LoVo (cell line): ENCODE results near the gene INTS14.
A peak's percentile ranks its signal among the peaks of the same experiment; 100 is the strongest.
"Not testable (repeated sequence)": the region's sequence is repeated elsewhere in the genome, so short reads cannot be mapped to it uniquely, and the experiment has no call there.

Experiments used
- DNase-seq: peaks from one replicate; pipeline ENCODE4 v3.0.0-alpha.2; 2016; ENCODE audit warnings: low spot score

The INTS14 gene

DNA sequence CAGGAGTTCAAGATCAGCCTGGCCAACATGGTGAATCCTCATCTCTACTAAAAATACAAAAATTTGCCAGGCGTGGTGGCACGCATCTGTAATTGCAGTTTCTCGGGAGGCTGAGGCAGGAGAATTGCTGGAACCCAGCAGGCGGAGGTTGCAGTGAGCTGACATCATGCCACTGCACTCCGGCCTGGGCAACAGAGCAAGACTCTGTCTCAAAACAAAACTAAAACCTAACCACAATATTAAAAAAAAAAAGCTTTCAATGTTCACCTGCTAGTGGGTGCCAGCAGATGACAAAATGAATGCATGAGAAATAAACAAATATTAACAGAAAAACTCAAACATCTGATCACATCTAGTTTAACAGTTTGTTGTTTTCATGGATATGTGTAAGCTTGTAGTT is 19.8 kb upstream of the INTS14 start:
- no peak for DNase-seq

GRCh38 chr15:65629548-65629947 is 18.6 kb upstream of the INTS14 start:
- DNase-seq, result no peak

DNA sequence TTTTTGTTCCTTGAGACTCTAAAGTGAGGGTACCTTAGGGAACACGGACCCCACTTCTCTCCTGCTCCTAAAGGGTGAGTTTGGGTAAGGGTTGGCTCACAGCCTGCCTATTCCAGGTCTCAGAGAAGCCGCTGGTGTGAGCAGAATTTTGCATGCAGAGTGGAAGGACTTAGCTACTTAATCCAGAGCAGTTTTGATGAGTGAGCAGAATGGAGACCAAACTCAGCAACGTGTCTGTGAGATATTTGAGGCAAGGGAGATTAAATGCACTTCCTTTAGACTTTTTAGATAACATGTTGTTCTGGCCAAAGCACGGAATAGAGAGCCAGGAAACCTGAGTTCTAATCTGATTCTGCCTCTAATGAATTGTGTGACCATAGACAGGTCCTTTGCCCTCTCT is 15.9 kb upstream of the INTS14 start:
- DNase-seq, result no peak

DNA sequence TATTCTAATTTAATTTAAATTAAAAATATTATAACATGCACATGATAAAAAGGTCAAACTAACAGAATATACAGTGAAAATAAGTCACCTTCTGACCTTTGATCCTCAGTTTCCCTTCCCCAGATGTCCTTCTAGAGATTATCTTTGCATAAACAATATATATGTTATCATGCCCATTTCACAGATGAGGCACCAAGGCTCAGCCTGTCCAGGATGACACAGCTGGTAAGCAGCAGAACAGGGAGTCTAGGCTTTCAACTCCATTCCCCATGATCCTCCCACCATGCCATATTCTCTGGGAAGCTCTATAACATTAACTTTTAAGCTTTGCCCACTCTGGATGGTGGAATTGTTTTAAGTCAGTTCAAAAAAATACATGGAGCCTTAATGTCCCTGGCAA is 12.2 kb upstream of the INTS14 start:
- DNase-seq, result no peak

DNA sequence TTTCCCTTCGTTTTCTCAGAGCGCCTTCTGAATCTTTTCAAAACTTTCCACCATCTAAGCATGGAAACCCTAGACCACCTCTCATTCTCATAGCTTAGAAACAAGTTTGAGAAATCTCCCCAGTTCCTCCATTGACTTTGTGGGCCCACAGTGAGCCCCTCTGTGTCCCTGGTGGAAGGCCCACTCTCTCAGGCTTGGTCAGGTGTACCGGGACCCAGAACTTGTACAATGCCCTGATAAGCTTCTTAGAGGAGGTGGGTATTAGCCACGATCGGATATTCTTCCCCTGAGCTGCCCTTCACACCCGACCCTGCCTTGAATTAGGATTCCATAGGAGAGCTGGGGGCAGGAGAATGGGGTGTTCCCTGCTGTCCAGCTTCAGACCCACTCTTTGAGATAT is 10.7 kb upstream of the INTS14 start, which contains the start of gene SLC24A1:
Gene SLC24A1 (plus strand): TSS at position 301 of the 400 bp plus-strand sequence. CDS start 2,143 bp downstream, outside the sequence.
- no peak for DNase-seq

DNA sequence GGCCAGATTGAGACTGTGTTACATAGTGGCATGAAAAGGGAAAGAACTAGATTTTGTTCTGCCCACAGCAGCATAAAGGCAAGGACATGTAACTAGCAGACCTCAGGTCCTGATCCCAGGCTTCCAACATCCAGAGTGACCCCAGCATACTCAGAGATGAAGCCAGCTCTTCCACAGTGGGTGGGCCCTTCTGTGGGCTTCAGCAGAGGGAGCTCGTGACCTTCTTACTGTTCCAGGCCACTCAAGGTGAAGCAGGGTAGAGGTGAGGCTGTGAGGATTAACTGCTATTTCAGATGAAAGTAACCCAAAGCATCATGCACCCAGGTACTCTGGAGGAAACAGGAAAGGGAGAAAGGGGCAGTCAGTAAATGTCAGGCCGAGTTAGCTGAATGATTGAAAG is 9.9 kb upstream of the INTS14 start:
- no peak for DNase-seq

DNA sequence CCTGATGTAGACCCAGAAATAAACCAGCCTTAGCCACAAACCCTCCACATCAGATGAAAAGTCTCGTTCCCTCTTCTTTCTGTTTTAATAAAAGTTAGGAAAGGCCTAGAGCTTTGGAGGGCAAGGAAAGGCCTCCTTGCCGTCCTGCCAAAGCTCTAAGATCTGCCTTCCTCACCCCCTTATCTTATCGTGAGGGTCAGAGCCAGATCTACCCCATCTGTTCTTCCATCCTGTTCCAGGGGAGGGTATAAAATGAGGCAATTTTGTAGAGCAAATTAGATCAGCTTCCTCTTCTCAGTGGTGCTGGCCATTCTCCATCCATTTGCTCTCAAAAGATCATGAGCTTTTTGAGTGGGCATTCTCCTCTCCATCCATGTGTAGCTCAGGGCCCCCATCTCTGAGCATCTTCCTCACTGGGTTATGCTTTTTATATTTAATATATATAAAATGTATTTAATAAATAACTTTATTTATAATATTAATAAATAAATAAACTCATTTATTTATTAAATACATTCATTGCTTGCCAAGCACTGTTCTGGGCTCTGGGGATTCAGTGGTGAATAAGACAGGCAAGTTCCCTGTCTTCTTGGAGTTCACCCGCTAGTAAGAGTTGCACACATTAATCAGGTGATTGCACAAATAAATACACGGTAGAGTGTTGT is 8.8 kb upstream of the INTS14 start:
- DNase-seq, result no peak

GRCh38 chr15:65618560-65619109 is 7.7 kb upstream of the INTS14 start:
- DNase-seq, result no peak

- not testable (repeated sequence) for DNase-seq
Observed at GRCh38 chr15:65615887-65616286, 5.0 kb upstream of the INTS14 start.

GRCh38 chr15:65612949-65613744 is 2.2 kb upstream of the INTS14 start:
- DNase-seq, result no peak

DNA sequence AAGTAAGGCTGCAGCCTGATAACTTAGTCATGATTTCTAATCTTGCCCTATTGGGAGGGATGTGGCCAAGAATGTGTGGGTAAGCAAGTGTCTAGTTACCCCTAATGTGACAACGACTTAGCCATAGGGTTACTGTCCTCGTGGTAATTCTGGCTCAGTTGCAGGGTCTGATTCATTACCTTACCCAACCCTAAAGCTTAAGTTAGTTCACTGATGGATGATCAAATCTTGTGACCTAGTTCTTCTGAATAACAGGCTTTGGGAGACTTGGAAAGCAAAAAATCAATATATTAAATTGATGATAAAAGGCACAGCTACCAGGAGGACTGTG is 1.6 kb upstream of the INTS14 start:
- no peak for DNase-seq

- peak; percentile 20 for DNase-seq
Observed at GRCh38 chr15:65611888-65612615, 1.1 kb upstream of the INTS14 start.

DNA sequence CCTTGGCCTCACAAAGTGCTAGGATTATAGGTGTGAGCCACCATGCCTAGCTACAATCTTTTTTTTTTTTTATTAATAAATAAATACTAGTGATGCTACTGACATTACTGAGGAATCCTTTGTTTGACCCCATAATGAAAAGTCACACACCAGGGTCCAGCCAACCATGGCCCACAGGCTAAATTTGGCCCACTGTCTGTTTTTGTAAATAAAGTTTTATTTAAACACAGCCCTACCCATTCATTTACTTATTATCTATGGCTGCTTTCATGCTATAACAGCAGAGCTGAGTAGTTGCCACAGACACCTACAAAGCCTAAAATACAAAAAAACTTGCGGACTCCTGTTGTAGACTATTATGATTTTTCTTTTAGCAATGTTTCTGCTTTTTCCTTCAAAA is 7.4 kb downstream of the INTS14 start:
- DNase-seq, result no peak

DNA sequence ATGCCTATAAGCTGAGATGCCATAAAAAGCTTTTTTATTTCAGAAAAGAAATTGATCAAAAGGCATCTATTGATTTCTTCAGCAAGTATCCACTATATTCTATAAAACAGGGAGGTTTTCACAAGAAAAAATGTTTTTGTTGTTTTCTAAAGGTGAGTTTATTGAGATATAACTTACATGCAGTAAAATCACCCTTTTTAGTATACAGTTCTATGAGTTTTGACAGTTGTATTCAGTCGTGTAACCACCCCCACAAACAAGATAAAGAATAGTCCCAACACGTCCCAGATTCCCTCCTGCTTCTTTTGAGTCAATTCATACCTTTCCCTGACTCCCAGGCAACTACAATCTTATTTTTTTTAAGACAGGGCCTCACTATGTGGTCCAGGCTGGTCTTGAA is 7.8 kb downstream of the INTS14 start:
- DNase-seq, result no peak

- no peak for DNase-seq
Observed at GRCh38 chr15:65599677-65600076, 11.3 kb downstream of the INTS14 start.

- no peak for DNase-seq
Observed at GRCh38 chr15:65598468-65598867, 12.5 kb downstream of the INTS14 start.

DNA sequence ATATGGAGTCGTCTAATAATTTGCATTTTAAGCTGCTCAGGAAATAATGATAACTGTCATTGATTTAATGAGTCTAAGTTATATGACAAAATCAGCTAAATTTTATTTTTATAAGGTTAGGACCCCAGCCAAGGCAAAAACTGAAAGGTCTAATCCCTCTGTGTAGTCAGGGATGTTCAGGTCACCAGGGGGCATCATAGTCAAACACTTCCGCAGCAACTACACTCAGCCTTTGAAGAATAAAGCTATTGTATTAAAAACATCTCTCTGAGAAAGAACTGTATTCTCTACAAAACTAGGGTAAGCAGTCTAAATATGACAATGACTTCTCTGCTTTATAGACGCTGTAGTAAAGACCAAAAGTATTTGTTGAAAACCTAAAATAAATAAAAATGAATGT is 15.0 kb downstream of the INTS14 start:
- no peak for DNase-seq

DNA sequence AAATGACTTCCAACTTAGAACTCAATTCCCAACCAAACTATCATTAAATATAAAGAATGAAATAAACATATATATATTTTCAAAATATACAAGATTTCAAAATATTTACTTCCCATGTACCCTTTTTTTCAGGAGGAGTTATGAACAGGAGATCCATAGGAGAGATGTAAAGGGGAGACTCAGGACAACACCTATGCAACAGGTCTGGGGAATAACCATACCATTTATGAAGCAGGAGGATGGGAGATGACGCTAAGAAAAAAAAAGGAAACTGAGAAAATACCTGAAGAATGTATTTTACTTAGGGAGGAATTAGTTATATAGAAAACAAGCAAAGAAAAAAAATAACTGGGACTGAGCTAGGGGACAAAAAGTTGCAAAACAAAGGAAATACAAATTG is 23.8 kb downstream of the INTS14 start:
- no peak for DNase-seq

DNA sequence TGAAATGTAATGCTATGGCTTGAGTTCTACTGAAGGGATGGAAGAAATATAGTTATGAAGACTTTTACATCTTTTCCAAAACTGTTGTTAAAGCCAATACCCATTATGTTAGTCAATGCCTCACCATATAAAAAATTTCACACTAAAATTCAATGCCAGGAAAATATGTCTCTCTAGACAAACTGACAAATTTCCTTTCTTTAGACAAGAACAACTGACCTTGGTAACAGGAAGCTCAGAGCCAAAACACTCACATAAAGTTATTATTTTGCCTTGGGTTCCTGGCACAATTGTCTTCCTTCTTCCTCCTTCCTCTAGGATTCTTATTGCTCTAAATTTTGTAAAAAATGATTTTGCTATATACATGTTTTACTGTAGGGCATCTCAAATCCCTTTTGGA is 26.7 kb downstream of the INTS14 start:
- DNase-seq, result no peak

- no peak for DNase-seq
Observed at GRCh38 chr15:65583701-65584100, 27.2 kb downstream of the INTS14 start.

- no peak for DNase-seq
Observed at GRCh38 chr15:65580287-65580686, 30.6 kb downstream of the INTS14 start.

GRCh38 chr15:65579762-65580161 is 31.2 kb downstream of the INTS14 start:
- no peak for DNase-seq
